Neural cell (in vitro differentiated cells): Measurements from ENCODE around the gene ZDHHC11. TPM values are rescaled to one million over a fixed set of nuclear protein-coding genes. Genes with fewer than 3 reads are reported as not detected.

Experiments
- H2AFZ ChIP-seq: fragments of 200-600, 300-800 bp; sonication (generic), shearing (Covaris generic); 2 replicates; pipeline ENCODE4 v1.6.0; 2014; ENCODE audit warnings: low read depth, mild to moderate bottlenecking, antibody characterized with exemption, low read length, moderate library complexity
- H3F3A ChIP-seq: fragments of 200-600 bp; shearing (Covaris generic); 2 replicates; pipeline ENCODE4 v1.6.1; 2016; ENCODE audit warnings: mild to moderate bottlenecking, moderate library complexity, mixed read lengths, antibody characterized with exemption, low read length; ENCODE audit not compliant: insufficient read depth, poor library complexity, severe bottlenecking
- H3K27ac ChIP-seq: fragments of 200-600, 300-800 bp; sonication (generic), shearing (Covaris generic); 2 replicates; pipeline ENCODE4 v1.5.1; 2014; ENCODE audit warnings: mild to moderate bottlenecking, low read length, moderate library complexity
- H3K27me3 ChIP-seq: fragments of 300-800, 200-600 bp; sonication (generic), shearing (Covaris generic); 2 replicates; pipeline ENCODE4 v1.6.0; 2014; ENCODE audit warnings: mild to moderate bottlenecking, low read depth, low read length, moderate library complexity; ENCODE audit not compliant: insufficient read depth
- H3K36me3 ChIP-seq: fragments of 300-800, 200-600 bp; sonication (generic), shearing (Covaris generic); 2 replicates; pipeline ENCODE4 v1.5.1; 2014; ENCODE audit warnings: mild to moderate bottlenecking, antibody characterized with exemption, low read length, moderate library complexity; ENCODE audit not compliant: insufficient read depth
- H3K4me2 ChIP-seq: fragments of 300-800, 200-600 bp; sonication (generic), shearing (Covaris generic); 2 replicates; pipeline ENCODE4 v1.6.0; 2014; ENCODE audit warnings: mild to moderate bottlenecking, low read length
- H3K4me3 ChIP-seq: fragments of 300-800, 200-600 bp; sonication (generic), shearing (Covaris generic); 2 replicates; pipeline ENCODE4 v1.5.1; 2014; ENCODE audit warnings: mild to moderate bottlenecking, low read length, moderate library complexity
- H3K79me2 ChIP-seq: fragments of 200-600 bp; shearing (Covaris generic); replicated peaks from 2 replicates; pipeline ENCODE4 v1.6.0; 2014; ENCODE audit warnings: mild to moderate bottlenecking, low read length, moderate library complexity; ENCODE audit not compliant: insufficient read depth
- H3K9ac ChIP-seq: fragments of 300-800, 200-600 bp; sonication (generic), shearing (Covaris generic); 2 replicates; pipeline ENCODE4 v1.6.1; 2016; ENCODE audit warnings: mild to moderate bottlenecking, low read length, mixed read lengths
- H3K9me2 ChIP-seq: fragments of 200-600 bp; shearing (Covaris generic); 2 replicates; pipeline ENCODE4 v1.6.1; 2016; ENCODE audit warnings: mild to moderate bottlenecking, low read length, mixed read lengths; ENCODE audit not compliant: insufficient read depth
- H3K9me3 ChIP-seq: fragments of 200-600, 300-800 bp; sonication (generic), shearing (Covaris generic); 2 replicates; pipeline ENCODE4 v1.6.1; 2016; ENCODE audit warnings: mild to moderate bottlenecking, mixed run types, low read length, moderate library complexity, mixed read lengths
- H4K20me1 ChIP-seq: fragments of 200-600 bp; shearing (Covaris generic); 2 replicates; pipeline ENCODE4 v1.6.1; 2016; ENCODE audit warnings: mild to moderate bottlenecking, mixed run types; ENCODE audit not compliant: insufficient read depth
- CTCF ChIP-seq: fragments of 450-650 bp; IDR thresholded peaks from 2 replicates; pipeline ENCODE4 v1.5.1; 2014; ENCODE audit warnings: antibody characterized with exemption, mild to moderate bottlenecking, moderate library complexity; ENCODE audit not compliant: poor library complexity, severe bottlenecking
- EP300 ChIP-seq: fragments of 450-650 bp; conservative IDR thresholded peaks from 2 replicates; pipeline ENCODE4 v1.6.1; 2014; ENCODE audit warnings: antibody characterized with exemption, mild to moderate bottlenecking, moderate library complexity; ENCODE audit not compliant: poor library complexity, severe bottlenecking
- EZH2 ChIP-seq: fragments of 200-600, 300-800 bp; shearing (Covaris generic), sonication (generic); IDR thresholded peaks from 2 replicates; pipeline ENCODE4 v1.6.1; 2014; ENCODE audit warnings: antibody characterized with exemption, low read length, borderline replicate concordance, mild to moderate bottlenecking; ENCODE audit not compliant: insufficient read depth, poor library complexity, severe bottlenecking
- MXI1 ChIP-seq: fragments of 450-650 bp; conservative IDR thresholded peaks from 2 replicates; pipeline ENCODE4 v1.6.1; 2014; ENCODE audit warnings: antibody characterized with exemption, mild to moderate bottlenecking; ENCODE audit not compliant: poor library complexity, severe bottlenecking
- POLR2AphosphoS5 ChIP-seq: IDR thresholded peaks from 2 replicates; pipeline ENCODE4 v1.6.1; 2012
- RAD21 ChIP-seq: fragments of 450-650 bp; conservative IDR thresholded peaks from 2 replicates; pipeline ENCODE4 v1.6.1; 2014; ENCODE audit warnings: antibody characterized with exemption, mild to moderate bottlenecking, moderate library complexity
- REST ChIP-seq: IDR thresholded peaks from 2 replicates; pipeline ENCODE4 v1.6.1; 2012; ENCODE audit warnings: borderline replicate concordance
- SMC3 ChIP-seq: fragments of 450-650 bp; conservative IDR thresholded peaks from 2 replicates; pipeline ENCODE4 v1.6.1; 2014; ENCODE audit warnings: antibody characterized with exemption, mild to moderate bottlenecking, moderate library complexity; ENCODE audit not compliant: poor library complexity
- TAF1 ChIP-seq: IDR thresholded peaks from 2 replicates; pipeline ENCODE4 v1.6.1; 2012; ENCODE audit warnings: low read depth
- polyA plus RNA-seq: library from polyadenylated mRNA; depleted of rRNA; stranded (reverse); fragments of >200 nt; gene quantifications from 2 replicates; pipeline ENCODE4 v1.2.3, GENCODE V29; 2014

The ZDHHC11 gene
- polyA plus RNA-seq, 1 donor from 2014 or later, result 11.4 TPM

- Histone ChIP-seq H3K36me3 (no peaks in the 10 kb centered on the region), H3K4me2 (no peak overlapping the region), H3K9ac (no peak overlapping the region), H3K9me3 (no peaks in the 10 kb centered on the region), H3K27ac (no peak overlapping the region), H3K9me2 (no peaks in the 10 kb centered on the region), H3F3A (no peaks in the 10 kb centered on the region), H4K20me1 (no peaks in the 10 kb centered on the region), H3K4me3 (no peak overlapping the region), H2AFZ (no peak overlapping the region), H3K79me2 (no peaks in the 10 kb centered on the region), H3K27me3 (no peaks in the 10 kb centered on the region)
- TF ChIP-seq CTCF (no peak), RAD21 (no peak), REST (no peak), EZH2 (no peak), POLR2AphosphoS5 (no peak), TAF1 (no peak), EP300 (no peak), MXI1 (no peak), SMC3 (no peak)
Measured at GRCh38 chr5:859391-859790, 8.6 kb upstream of the ZDHHC11 start.

GRCh38 chr5:858726-859125 is 7.9 kb upstream of the ZDHHC11 start:
- Histone ChIP-seq H3K9ac (no peak overlapping the region), H4K20me1 (no peaks in the 10 kb centered on the region), H3K9me2 (no peaks in the 10 kb centered on the region), H3K27ac (no peak overlapping the region), H3K4me3 (no peak overlapping the region), H3K4me2 (no peak overlapping the region), H2AFZ (no peak overlapping the region), H3K27me3 (no peaks in the 10 kb centered on the region), H3K36me3 (no peaks in the 10 kb centered on the region), H3K79me2 (no peaks in the 10 kb centered on the region), H3F3A (no peaks in the 10 kb centered on the region), H3K9me3 (no peaks in the 10 kb centered on the region)
- TF ChIP-seq MXI1 (no peak), REST (no peak), POLR2AphosphoS5 (no peak), RAD21 (no peak), SMC3 (no peak), CTCF (no peak), EP300 (no peak), EZH2 (no peak), TAF1 (no peak)
